HG02798 (cell line): ENCODE results near the gene MSI2.

ENCODE experiments used
- ATAC-seq: cut with Tn5 transposase; IDR thresholded peaks from one replicate; pipeline ENCODE4 v1.9.1; 2021; ENCODE audit warnings: mild to moderate bottlenecking; ENCODE audit not compliant: unreplicated experiment, poor library complexity

The MSI2 gene

DNA sequence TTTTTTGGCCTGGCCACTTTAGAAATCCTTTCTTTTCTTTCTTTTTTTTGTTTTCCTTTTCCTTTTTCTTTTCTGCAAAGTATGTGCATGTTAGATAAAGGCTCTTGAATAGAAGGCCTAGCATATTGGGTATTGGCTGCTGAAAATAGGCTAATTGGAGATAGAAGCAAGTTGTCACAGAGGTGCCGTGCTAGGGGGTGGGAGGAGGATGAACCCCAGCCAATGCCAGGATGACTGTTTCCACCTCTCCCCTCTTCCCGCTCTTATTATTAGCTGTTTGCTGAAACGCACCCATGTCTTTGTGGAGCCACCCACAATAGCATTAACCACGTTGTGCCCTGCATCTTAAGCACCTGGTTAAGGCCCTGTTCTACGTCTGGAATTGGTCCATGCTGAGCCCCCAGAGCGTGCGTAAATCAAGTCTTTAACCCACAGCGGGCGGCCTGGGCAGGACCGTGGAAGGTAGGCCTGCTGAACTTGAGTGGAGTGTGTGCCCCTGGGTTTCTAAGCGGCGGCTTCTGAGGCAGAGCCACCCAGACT lies 123.6 kb downstream of the MSI2 start:
- no peak for ATAC-seq

DNA sequence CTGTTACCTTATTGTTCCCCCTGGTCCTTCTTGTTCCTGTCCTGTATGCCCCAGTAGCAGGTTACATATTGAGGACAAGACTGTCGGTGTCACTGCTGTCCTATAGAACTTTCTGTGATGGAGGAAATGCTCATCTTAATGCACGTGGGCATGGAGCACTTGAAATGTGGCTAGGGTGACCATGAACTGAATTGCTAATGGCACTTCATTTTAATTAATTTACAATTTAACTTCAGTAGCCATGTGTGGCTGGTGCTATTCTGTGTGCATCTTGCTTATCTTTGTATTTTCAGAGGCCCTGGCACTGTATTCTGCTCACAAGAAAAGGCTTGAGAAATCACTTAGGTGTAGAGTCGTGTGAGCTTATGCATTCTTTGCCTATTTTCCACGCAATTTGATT lies 125.2 kb downstream of the MSI2 start:
- ATAC-seq = no peak

- ATAC-seq = no peak
These were observed 127.9 kb downstream of the MSI2 start for GRCh38 chr17:57384219-57384618.

DNA sequence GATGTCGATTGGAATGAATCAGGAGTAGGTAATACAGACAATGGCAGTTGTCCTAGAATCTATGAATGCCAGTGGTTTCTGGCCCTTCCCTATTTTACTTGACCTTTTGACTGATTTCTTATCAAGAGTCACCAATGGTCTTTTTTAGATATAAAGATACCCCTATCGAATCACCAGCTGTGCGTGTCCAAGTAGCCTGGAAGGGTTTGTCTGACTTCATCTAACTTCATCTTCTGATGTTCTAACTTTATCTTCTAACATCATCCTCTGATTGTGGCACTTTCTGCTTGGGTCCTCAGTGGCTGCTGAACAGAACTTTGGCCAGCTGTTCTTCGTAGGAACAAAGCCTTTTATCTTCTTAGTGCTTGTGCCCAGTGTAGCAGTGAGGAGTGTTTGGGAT lies 129.7 kb downstream of the MSI2 start:
- ATAC-seq = no peak

DNA sequence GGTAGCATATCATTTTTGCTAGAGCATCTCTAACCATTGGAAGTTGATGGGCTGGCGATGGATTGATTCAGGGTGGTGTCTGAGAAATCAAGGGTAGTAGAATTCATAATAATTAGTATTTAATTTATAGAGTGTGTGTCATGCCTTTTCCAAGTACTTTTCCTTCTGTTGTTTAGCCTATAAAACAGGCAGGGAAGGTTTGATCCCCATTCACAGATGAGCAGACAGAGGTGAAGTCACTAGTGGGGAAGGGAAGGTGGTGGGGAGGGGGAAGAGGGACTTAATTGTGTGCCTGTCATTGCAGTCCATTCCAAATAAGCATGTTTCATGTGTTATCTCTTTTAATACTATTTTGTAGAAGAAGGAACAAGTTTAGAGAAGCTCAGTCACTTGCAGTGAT lies 131.3 kb downstream of the MSI2 start:
- ATAC-seq = no peak

DNA sequence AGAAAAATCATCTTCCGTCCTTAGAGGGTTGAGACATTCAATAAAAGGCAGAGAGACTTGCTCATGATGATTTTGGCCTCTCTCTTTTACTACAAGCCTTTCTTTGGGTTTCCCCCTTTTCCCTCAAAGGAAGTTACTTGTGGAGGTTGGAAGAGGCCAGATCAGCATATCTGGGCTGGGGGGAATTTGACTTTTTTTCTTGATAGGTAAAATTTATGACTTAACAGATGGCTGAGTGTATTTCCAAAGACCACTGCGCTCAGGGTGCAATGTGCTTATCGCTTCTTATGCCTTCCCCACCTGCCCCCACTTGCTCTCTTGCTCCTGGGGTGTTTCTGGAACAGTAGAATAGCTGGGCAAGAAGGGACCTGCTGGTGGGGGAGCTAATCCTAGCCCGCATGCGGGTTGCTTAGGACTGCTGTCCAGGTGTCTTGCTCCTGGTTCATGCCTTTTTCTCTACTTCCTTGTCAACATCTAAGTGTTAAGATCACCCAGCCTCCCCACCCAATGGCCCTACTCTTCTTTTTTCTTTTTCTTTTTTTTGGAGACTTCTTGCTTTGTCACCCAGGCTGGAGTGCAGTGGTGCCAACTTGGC lies 131.9 kb downstream of the MSI2 start:
- ATAC-seq = no peak

GRCh38 chr17:57389473-57389872 lies 133.2 kb downstream of the MSI2 start:
- ATAC-seq = no peak

DNA sequence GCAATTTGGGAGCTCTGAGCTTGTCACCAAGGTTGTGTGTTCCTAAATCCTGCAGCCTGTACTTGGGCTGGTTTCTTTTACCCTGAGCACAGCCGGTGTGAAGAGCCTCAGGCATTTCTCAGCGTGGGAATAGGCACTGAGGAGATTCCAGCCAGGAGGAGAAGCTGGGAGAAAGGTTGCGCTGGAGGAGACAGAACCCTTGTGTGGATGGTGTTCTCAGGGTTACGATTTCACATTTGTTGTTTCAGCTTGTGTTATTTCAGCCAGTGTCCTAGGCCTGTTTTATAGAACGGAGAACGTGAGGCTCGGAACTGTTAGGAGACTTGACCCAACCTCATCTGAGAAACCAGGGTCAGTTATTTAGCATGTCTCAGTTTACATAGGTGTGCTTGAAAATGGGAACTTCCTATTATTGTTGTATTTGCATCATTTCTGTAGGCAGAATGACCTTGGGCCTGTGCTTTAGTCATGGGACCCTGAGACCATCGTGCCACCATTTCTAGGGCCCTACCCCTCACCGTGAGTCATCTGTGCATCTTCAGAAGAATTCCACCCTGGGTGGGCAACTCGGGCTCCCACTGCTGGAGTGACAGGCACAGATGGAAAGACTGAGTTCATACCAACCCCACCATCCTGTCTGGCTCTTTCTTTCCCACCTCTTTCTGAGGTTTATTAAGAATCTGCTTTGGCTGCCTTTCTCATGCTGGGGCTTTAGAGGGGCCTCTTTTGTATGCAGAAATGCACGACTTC lies 134.9 kb downstream of the MSI2 start:
- no peak for ATAC-seq

DNA sequence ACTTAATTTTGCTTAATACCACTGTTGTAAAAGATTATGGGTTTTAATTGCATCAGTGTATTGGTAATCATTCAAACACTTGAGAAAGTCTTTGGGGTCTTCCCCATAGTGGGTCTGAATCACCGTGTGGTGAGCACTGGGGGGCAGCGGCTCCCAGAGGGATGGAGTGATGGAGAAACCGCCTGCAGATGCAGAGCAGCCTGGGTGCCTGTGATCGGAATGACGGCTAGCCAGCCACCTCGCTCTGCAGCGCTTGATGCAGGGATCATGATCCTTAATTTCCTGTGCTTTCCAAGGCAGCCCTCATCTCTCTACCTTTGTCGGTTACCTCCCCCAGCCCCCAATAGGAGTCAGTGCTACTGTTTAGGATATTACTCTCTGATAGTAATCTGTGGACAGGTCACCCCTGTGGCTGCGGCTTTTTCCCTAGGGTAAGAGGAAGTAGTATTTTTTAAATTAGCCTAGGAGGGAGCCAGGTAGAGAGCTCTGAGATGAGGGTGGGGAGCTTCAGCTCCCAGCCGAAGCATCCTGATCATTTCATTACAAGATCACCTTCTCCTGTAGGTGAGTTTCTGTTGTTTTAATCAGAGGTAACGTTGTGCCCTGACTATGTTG lies 135.6 kb downstream of the MSI2 start:
- no peak for ATAC-seq

GRCh38 chr17:57393368-57393767 lies 137.0 kb downstream of the MSI2 start:
- ATAC-seq = no peak

DNA sequence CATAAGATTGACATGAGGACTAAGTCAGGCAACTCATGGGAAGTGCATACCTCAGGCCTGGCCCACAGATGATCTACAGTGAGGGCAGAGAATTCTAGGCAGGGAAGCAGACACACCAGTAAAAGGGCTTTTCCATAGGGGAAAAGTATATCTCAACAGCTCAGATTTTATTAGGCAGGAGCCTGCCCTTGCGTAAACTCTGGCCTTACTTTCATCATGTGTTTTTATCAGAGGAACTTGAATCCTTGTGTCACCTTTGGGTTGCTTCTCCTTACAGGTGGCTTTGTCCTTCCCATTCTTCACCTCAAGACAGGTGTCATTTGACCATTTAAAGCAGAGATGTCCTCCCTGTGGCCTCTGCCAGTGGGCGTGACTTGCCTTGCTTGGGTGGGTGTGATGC lies 138.1 kb downstream of the MSI2 start:
- no peak for ATAC-seq

GRCh38 chr17:57395721-57396321 lies 139.5 kb downstream of the MSI2 start:
- ATAC-seq = no peak

GRCh38 chr17:57396511-57396921 lies 140.2 kb downstream of the MSI2 start:
- no peak for ATAC-seq

- no peak for ATAC-seq
These were observed 141.1 kb downstream of the MSI2 start for GRCh38 chr17:57397402-57397801.

DNA sequence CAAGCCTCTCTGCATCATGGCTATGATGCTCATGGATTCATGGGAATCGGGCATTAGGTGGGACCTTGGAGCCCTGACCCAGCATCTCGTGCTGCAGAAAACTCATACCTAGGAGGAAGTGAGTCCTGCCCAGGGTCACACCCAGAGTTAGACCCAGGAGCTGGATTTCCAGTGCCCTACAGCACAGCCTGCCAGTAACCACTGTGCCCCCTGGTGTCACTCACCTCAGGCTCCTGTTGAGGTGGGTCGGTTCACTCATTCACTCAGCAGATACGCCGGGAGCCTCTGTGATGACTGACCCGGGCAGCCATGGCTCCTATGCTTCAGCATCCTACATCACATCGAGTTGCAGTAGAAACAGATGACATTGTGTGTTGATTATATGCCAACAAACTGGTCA lies 143.4 kb downstream of the MSI2 start:
- no peak for ATAC-seq

DNA sequence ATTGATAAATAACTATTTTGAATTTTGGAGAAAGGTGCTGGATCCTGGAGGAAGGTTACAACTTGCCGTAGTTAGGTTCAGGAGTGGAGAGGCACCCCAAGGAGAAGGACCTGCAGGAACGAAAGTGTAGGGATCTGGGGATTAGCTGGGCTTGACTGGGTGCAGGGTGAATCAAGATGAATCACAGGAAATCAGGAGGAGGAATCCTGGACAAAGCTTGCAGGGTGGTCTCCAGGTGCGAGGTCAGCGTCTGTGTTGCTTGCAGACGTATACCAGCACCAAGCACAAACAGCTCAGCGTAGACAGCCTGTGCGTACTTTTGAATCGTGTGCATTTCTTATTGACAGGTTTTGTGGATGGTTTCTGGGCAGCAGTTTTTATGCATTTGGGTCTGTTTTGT lies 144.3 kb downstream of the MSI2 start:
- ATAC-seq = no peak

- no peak for ATAC-seq
These were observed 145.5 kb downstream of the MSI2 start for GRCh38 chr17:57401556-57402488.

DNA sequence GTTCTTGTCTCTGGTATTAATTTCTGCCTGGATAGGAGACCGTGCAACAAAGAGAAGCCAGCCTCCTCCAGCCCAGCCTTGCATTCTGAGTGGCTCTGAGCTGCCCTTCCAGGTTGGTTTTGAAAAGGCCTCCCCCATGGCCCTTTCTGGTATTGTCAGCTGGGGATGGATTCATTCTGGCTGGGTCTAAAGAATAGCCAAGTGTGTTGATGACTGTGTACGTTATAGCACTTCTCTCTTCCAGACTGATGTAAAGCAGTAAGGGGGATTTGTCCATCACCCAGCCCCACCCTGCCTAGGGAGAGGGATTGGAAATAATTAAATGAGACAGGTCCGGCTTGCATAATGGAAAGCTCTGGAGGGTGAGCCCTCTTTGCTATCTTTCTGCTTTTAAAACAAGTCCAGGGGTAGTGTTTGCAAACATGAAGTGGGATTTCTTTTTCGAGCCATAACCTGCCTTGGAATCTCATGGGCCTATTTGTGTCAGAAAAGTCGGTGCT lies 146.4 kb downstream of the MSI2 start:
- ATAC-seq = no peak

GRCh38 chr17:57403236-57403635 lies 146.9 kb downstream of the MSI2 start:
- ATAC-seq = no peak

GRCh38 chr17:57404073-57404472 lies 147.8 kb downstream of the MSI2 start:
- no peak for ATAC-seq
